DOHH2 (cell line): ENCODE data around the gene FNIP1.

Source experiments
- H3F3A ChIP-seq: fragments of 200-600 bp; sonication (generic), shearing (Covaris generic); 2 replicates; pipeline ENCODE4 v1.6.0; 2016; ENCODE audit warnings: antibody characterized with exemption, mild to moderate bottlenecking; ENCODE audit not compliant: control insufficient read depth, insufficient read depth
- H3K27ac ChIP-seq: fragments of 200-600 bp; sonication (generic); 2 replicates; pipeline ENCODE4 v1.5.1; 2014; ENCODE audit warnings: low read depth, mild to moderate bottlenecking, low read length, moderate library complexity
- H3K27me3 ChIP-seq: fragments of 200-600 bp; sonication (generic); 2 replicates; pipeline ENCODE4 v1.6.1; 2014; ENCODE audit warnings: mild to moderate bottlenecking, low read length, mixed read lengths; ENCODE audit not compliant: control insufficient read depth
- H3K36me3 ChIP-seq: fragments of 200-600 bp; sonication (generic); 2 replicates; pipeline ENCODE4 v1.6.1; 2014; ENCODE audit warnings: mild to moderate bottlenecking, low read length, moderate library complexity, mixed read lengths; ENCODE audit not compliant: control insufficient read depth
- H3K4me1 ChIP-seq: fragments of 200-600 bp; sonication (generic); 2 replicates; pipeline ENCODE4 v1.6.1; 2014; ENCODE audit warnings: mild to moderate bottlenecking, low read length, mixed read lengths; ENCODE audit not compliant: control insufficient read depth
- H3K4me2 ChIP-seq: fragments of 200-600 bp; sonication (generic); 2 replicates; pipeline ENCODE4 v1.6.0; 2014; ENCODE audit warnings: mild to moderate bottlenecking, low read length, moderate library complexity
- H3K4me3 ChIP-seq: fragments of 200-600 bp; sonication (generic); 2 replicates; pipeline ENCODE4 v1.5.1; 2014; ENCODE audit warnings: mild to moderate bottlenecking, low read length, mixed read lengths
- H3K79me2 ChIP-seq: fragments of 200-600 bp; sonication (generic); 2 replicates; pipeline ENCODE4 v1.6.1; 2014; ENCODE audit warnings: mild to moderate bottlenecking, low read length, mixed read lengths; ENCODE audit not compliant: control insufficient read depth
- H3K9me2 ChIP-seq: fragments of 200-600 bp; sonication (generic); replicated peaks from 2 replicates; pipeline ENCODE4 v1.6.1; 2014; ENCODE audit warnings: mild to moderate bottlenecking, low read length, mixed read lengths; ENCODE audit not compliant: control insufficient read depth
- H3K9me3 ChIP-seq: fragments of 200-600 bp; sonication (generic); 2 replicates; pipeline ENCODE4 v1.6.1; 2014; ENCODE audit warnings: antibody characterized with exemption, low read length, mixed read lengths; ENCODE audit not compliant: control insufficient read depth, insufficient read depth
- H4K20me1 ChIP-seq: fragments of 200-600 bp; sonication (generic); 2 replicates; pipeline ENCODE4 v1.6.0; 2014; ENCODE audit warnings: low read depth, mild to moderate bottlenecking, antibody characterized with exemption, low read length, moderate library complexity; ENCODE audit not compliant: control insufficient read depth, insufficient read depth
- CTCF ChIP-seq: fragments of 200-600 bp; sonication (generic); IDR thresholded peaks from one replicate; pipeline ENCODE4 v1.5.1; 2014; ENCODE audit warnings: antibody characterized with exemption, mild to moderate bottlenecking, low read depth, low read length; ENCODE audit not compliant: poor library complexity, severe bottlenecking
- EZH2phosphoT487 ChIP-seq: fragments of 200-600 bp; sonication (generic); IDR thresholded peaks from 2 replicates; pipeline ENCODE4 v1.6.1; 2017; ENCODE audit warnings: borderline replicate concordance, mild to moderate bottlenecking, antibody characterized with exemption, low read length, moderate library complexity, mixed read lengths

FNIP1 gene

GRCh38 chr5:131611064-131611381, 185.8 kb downstream of the FNIP1 start:
- H3K27ac ChIP-seq = no peak overlapping the region
- H3K4me1 ChIP-seq = peaks cover 24% of the 10 kb centered on the region
- peaks cover 27% of the 10 kb centered on the region for H4K20me1 ChIP-seq
- H3K79me2 ChIP-seq = peaks cover 100% of the 10 kb centered on the region
- no peak overlapping the region for H3K4me3 ChIP-seq
- no peak for TF ChIP-seq EZH2phosphoT487
- TF ChIP-seq CTCF = no peak
- no peaks in the 10 kb centered on the region for H3F3A ChIP-seq
- H3K9me2 ChIP-seq = no peaks in the 10 kb centered on the region
- H3K27me3 ChIP-seq = no peaks in the 10 kb centered on the region
- no peaks in the 10 kb centered on the region for H3K9me3 ChIP-seq
- H3K4me2 ChIP-seq = no peak overlapping the region
- H3K36me3 ChIP-seq = peaks cover 32% of the 10 kb centered on the region

- H3K4me1 ChIP-seq = peaks cover 24% of the 10 kb centered on the region
- H3K27ac ChIP-seq = no peak overlapping the region
- peaks cover 29% of the 10 kb centered on the region for H3K36me3 ChIP-seq
- TF ChIP-seq EZH2phosphoT487 = no peak
- TF ChIP-seq CTCF = no peak
- H3K79me2 ChIP-seq = peaks cover 100% of the 10 kb centered on the region
- H3K4me3 ChIP-seq = no peak overlapping the region
- H3K27me3 ChIP-seq = no peaks in the 10 kb centered on the region
- H3K9me3 ChIP-seq = no peaks in the 10 kb centered on the region
- H3F3A ChIP-seq = no peaks in the 10 kb centered on the region
- no peak overlapping the region for H3K4me2 ChIP-seq
- peaks cover 27% of the 10 kb centered on the region for H4K20me1 ChIP-seq
- no peaks in the 10 kb centered on the region for H3K9me2 ChIP-seq
Observed at GRCh38 chr5:131610198-131611063, 186.4 kb downstream of the FNIP1 start.

- Histone ChIP-seq H3K36me3 (peaks cover 24% of the 10 kb centered on the region), H3K4me1 (peaks cover 19% of the 10 kb centered on the region), H3K9me3 (no peaks in the 10 kb centered on the region), H3K27me3 (no peaks in the 10 kb centered on the region), H4K20me1 (peaks cover 23% of the 10 kb centered on the region), H3K9me2 (no peaks in the 10 kb centered on the region), H3K27ac (no peak overlapping the region), H3K79me2 (peaks cover 100% of the 10 kb centered on the region), H3F3A (no peaks in the 10 kb centered on the region), H3K4me3 (no peak overlapping the region), H3K4me2 (no peak overlapping the region)
- no peak for TF ChIP-seq CTCF
- no peak for TF ChIP-seq EZH2phosphoT487
Observed at GRCh38 chr5:131609774-131610173, 187.0 kb downstream of the FNIP1 start.
